H1 (cell line): Measurements from ENCODE around the gene IL9. TPM values are rescaled to one million over a fixed set of nuclear protein-coding genes. Genes with fewer than 3 reads are reported as not detected.

Source experiments
- CTCF ChIA-PET: fragments of 300-600 bp; sonication (Branson Sonifier 250); formaldehyde crosslinking; loops from one replicate; lab custom pipeline; 2021; ENCODE audit not compliant: partially characterized antibody; lab: Charles Lee
- POLR2A ChIA-PET: fragments of 300-600 bp; sonication (Branson Sonifier 250); formaldehyde crosslinking; loops from one replicate; lab custom pipeline; 2021; ENCODE audit warnings: inconsistent platforms; ENCODE audit not compliant: partially characterized antibody; lab: Charles Lee
- DNase-seq, 2 experiments: peaks; one replicate each; pipeline versions ENCODE4 v3.0.0 to v3.0.0-alpha.2; 2010 to 2022; ENCODE audit warnings: low spot score in 2 of 2, low read depth in 1 of 2, mixed read lengths in 1 of 2
- FAIRE-seq: peaks from 2 replicates; lab custom pipeline; 2011; peaks lifted over from hg19 to GRCh38; lab: Jason Lieb, UNC
- H2AFZ ChIP-seq: 2 replicates; pipeline ENCODE4 v1.8.1; 2012; ENCODE audit warnings: low read length, inconsistent platforms
- H2AK5ac ChIP-seq: 2 replicates; pipeline ENCODE4 v1.6.1; 2013; ENCODE audit warnings: low read depth, low read length
- H2BK120ac ChIP-seq: replicated peaks from 2 replicates; pipeline ENCODE3; 2013; ENCODE audit warnings: low read depth, low read length, inconsistent platforms
- H2BK12ac ChIP-seq: 2 replicates; pipeline ENCODE4 v1.6.1; 2013; ENCODE audit warnings: low read depth, low read length
- H2BK15ac ChIP-seq: 2 replicates; pipeline ENCODE4 v1.6.1; 2013; ENCODE audit warnings: low read length
- H2BK20ac ChIP-seq: 2 replicates; pipeline ENCODE4 v1.6.1; 2013; ENCODE audit warnings: low read length
- H2BK5ac ChIP-seq: 2 replicates; pipeline ENCODE4 v1.6.1; 2013; ENCODE audit warnings: low read depth, low read length
- H3K14ac ChIP-seq: 2 replicates; pipeline ENCODE4 v1.6.1; 2013; ENCODE audit warnings: inconsistent platforms; ENCODE audit not compliant: insufficient read length
- H3K18ac ChIP-seq: 2 replicates; pipeline ENCODE4 v1.6.1; 2013; ENCODE audit warnings: low read length; ENCODE audit errors: extremely low read depth
- H3K23ac ChIP-seq: 2 replicates; pipeline ENCODE4 v1.6.1; 2013; ENCODE audit warnings: inconsistent platforms; ENCODE audit not compliant: insufficient read length
- H3K23me2 ChIP-seq: 2 replicates; pipeline ENCODE4 v1.6.1; 2013; ENCODE audit warnings: low read depth, low read length
- H3K27ac ChIP-seq: 2 replicates; pipeline ENCODE4 v1.6.1; 2011; ENCODE audit warnings: low read depth, low read length, inconsistent platforms
- H3K27me3 ChIP-seq, 4 experiments: replicated peaks in 1 of 4; 1 replicate in 1 of 4; 2 replicates in 3 of 4; pipeline versions ENCODE4 v1.6.1 to v1.8.1; 2011 to 2013; ENCODE audit warnings: low read length in 3 of 4, mild to moderate bottlenecking in 3 of 4, inconsistent platforms in 2 of 4, mixed read lengths in 2 of 4, moderate library complexity in 1 of 4; ENCODE audit not compliant: control insufficient read depth in 3 of 4, insufficient read depth in 3 of 4; ENCODE audit errors: extremely low read depth in 1 of 4
- H3K36me3 ChIP-seq, 4 experiments: 2 replicates each; pipeline versions ENCODE4 v1.6.1 to v1.8.1; 2011 to 2013; ENCODE audit warnings: mild to moderate bottlenecking in 4 of 4, low read length in 3 of 4, moderate library complexity in 2 of 4, control low read depth in 1 of 4, inconsistent platforms in 1 of 4; ENCODE audit not compliant: insufficient read depth in 4 of 4, control insufficient read depth in 2 of 4
- H3K4ac ChIP-seq: replicated peaks from 2 replicates; pipeline ENCODE3; 2013; ENCODE audit warnings: low read length, low read depth, mixed read lengths, inconsistent platforms; ENCODE audit not compliant: insufficient read length
- H3K4me1 ChIP-seq, 4 experiments: replicated peaks in 1 of 4; 1 replicate in 1 of 4; 2 replicates in 3 of 4; pipeline versions ENCODE4 v1.6.1 to v1.8.1; 2011 to 2013; ENCODE audit warnings: low read length in 3 of 4, inconsistent platforms in 2 of 4, mixed read lengths in 1 of 4; ENCODE audit not compliant: insufficient read depth in 4 of 4, control insufficient read depth in 3 of 4
- H3K4me2 ChIP-seq, 2 experiments: 2 replicates each; pipeline versions ENCODE4 v1.6.1 to v1.8.1; 2011 to 2013; ENCODE audit warnings: low read depth in 2 of 2, low read length in 2 of 2, control low read depth in 1 of 2, inconsistent platforms in 1 of 2, mild to moderate bottlenecking in 1 of 2; ENCODE audit not compliant: insufficient read depth in 1 of 2
- H3K4me3 ChIP-seq, 4 experiments: fragments of 200-600, 300-600 bp in 1 of 4; sonication (generic), shearing (Covaris generic), sonication (Bioruptor Twin) in 1 of 4; 2 replicates each; pipeline versions ENCODE4 v1.5.1 to v1.8.1; 2011 to 2016; ENCODE audit warnings: low read length in 4 of 4, low read depth in 3 of 4, control low read depth in 2 of 4, inconsistent platforms in 2 of 4, mild to moderate bottlenecking in 2 of 4, mixed read lengths in 1 of 4, moderate library complexity in 1 of 4; ENCODE audit not compliant: insufficient read depth in 2 of 4; ENCODE audit errors: extremely low read depth in 1 of 4
- H3K56ac ChIP-seq: replicated peaks from 2 replicates; pipeline ENCODE3; 2013; ENCODE audit warnings: low read depth, mild to moderate bottlenecking, mixed read lengths, low read length, inconsistent platforms; ENCODE audit not compliant: insufficient read length
- H3K79me1 ChIP-seq: 2 replicates; pipeline ENCODE4 v1.6.1; 2013; ENCODE audit warnings: low read depth, low read length, control low read depth
- H3K79me2 ChIP-seq, 2 experiments: 2 replicates each; pipeline versions ENCODE4 v1.6.1 to v1.8.1; 2012 to 2013; ENCODE audit warnings: low read length in 2 of 2, mild to moderate bottlenecking in 2 of 2, inconsistent platforms in 1 of 2; ENCODE audit not compliant: insufficient read depth in 2 of 2, control insufficient read depth in 1 of 2
- H3K9ac ChIP-seq, 4 experiments: replicated peaks in 1 of 4; 1 replicate in 1 of 4; 2 replicates in 3 of 4; pipeline versions ENCODE4 v1.6.1 to v1.8.1; 2011 to 2013; ENCODE audit warnings: low read depth in 3 of 4, low read length in 3 of 4, control low read depth in 2 of 4, mild to moderate bottlenecking in 2 of 4, moderate library complexity in 2 of 4, inconsistent platforms in 1 of 4; ENCODE audit errors: extremely low read depth in 1 of 4
- H3K9me3 ChIP-seq, 2 experiments: 2 replicates each; pipeline versions ENCODE4 v1.6.1 to v1.8.1; 2012 to 2013; ENCODE audit warnings: mild to moderate bottlenecking in 2 of 2, moderate library complexity in 2 of 2, control low read depth in 1 of 2, inconsistent platforms in 1 of 2, low read depth in 1 of 2, low read length in 1 of 2, mixed read lengths in 1 of 2; ENCODE audit not compliant: insufficient read depth in 2 of 2
- H4K20me1 ChIP-seq, 2 experiments: replicated peaks in 1 of 2; 2 replicates each; pipeline versions ENCODE3 to v1.8.1; 2011 to 2013; ENCODE audit warnings: inconsistent platforms in 2 of 2, low read length in 2 of 2, mild to moderate bottlenecking in 1 of 2; ENCODE audit not compliant: insufficient read depth in 2 of 2, control insufficient read depth in 1 of 2
- H4K5ac ChIP-seq: 2 replicates; pipeline ENCODE4 v1.6.1; 2013; ENCODE audit warnings: low read length, low read depth, mixed read lengths, inconsistent platforms; ENCODE audit not compliant: insufficient read length
- H4K8ac ChIP-seq: 2 replicates; pipeline ENCODE4 v1.8.0; 2013; ENCODE audit warnings: mild to moderate bottlenecking, moderate library complexity, low read length, inconsistent platforms; ENCODE audit not compliant: insufficient read depth; ENCODE audit errors: extremely low read depth
- H4K91ac ChIP-seq: replicated peaks from 2 replicates; pipeline ENCODE3; 2013; ENCODE audit warnings: low read length, mixed read lengths, inconsistent platforms; ENCODE audit not compliant: insufficient read length
- BRCA1 ChIP-seq: IDR thresholded peaks from 2 replicates; pipeline ENCODE4 v1.6.1; 2012; ENCODE audit warnings: low read depth, low read length, improper control_type of control experiment
- EGR1 ChIP-seq: IDR thresholded peaks from 2 replicates; pipeline ENCODE4 v1.6.1; 2011; ENCODE audit warnings: low read depth, low read length, borderline replicate concordance
- HDAC6 ChIP-seq: IDR thresholded peaks from one replicate; pipeline ENCODE4 v1.7.1; 2012; ENCODE audit warnings: low read depth, mild to moderate bottlenecking, inconsistent platforms, low read length, moderate library complexity
- RAD21 ChIP-seq, 2 experiments: IDR thresholded peaks in 1 of 2; conservative IDR thresholded peaks in 1 of 2; 2 replicates each; pipeline ENCODE4 v1.6.1; 2011; ENCODE audit warnings: low read depth in 2 of 2, low read length in 2 of 2, improper control_type of control experiment in 1 of 2, inconsistent platforms in 1 of 2, mild to moderate bottlenecking in 1 of 2, moderate library complexity in 1 of 2
- SRF ChIP-seq: IDR thresholded peaks from 2 replicates; pipeline ENCODE4 v1.6.1; 2011; ENCODE audit warnings: mild to moderate bottlenecking, low read depth, low read length, moderate library complexity
- TCF12 ChIP-seq: IDR thresholded peaks from 2 replicates; pipeline ENCODE4 v1.6.1; 2011; ENCODE audit warnings: low read depth, mild to moderate bottlenecking, low read length
- ZNF274 ChIP-seq: IDR thresholded peaks from 2 replicates; pipeline ENCODE4 v1.7.0; 2012; ENCODE audit warnings: low read length, borderline replicate concordance; ENCODE audit errors: extremely low read depth
- WGBS, 2 experiments: shearing (Covaris generic) in 1 of 2; methylation state at CpG; one replicate each; pipeline versions ENCODE4 v1.1.6 to v1.1.7; 2013 to 2015; ENCODE audit warnings: low lambda C conversion rate in 2 of 2, mixed read lengths in 2 of 2, inconsistent platforms in 1 of 2, low coverage in 1 of 2, missing lambda C conversion rate in 1 of 2; ENCODE audit not compliant: insufficient replicate concordance in 2 of 2, insufficient coverage in 1 of 2, insufficient read length in 1 of 2; ENCODE audit errors: extremely low coverage in 1 of 2, missing lambda C conversion rate in 1 of 2; 5-methylcytosine and 5-hydroxymethylcytosine counted together
- polyA plus RNA-seq, 7 experiments: library from polyadenylated mRNA; depleted of rRNA in 3 of 7; stranded (reverse) in 5 of 7; unstranded in 2 of 7; fragments of >200 nt in 5 of 7; fragments of 200-250 nt in 2 of 7; gene quantifications; 1 replicate in 5 of 7; 2 replicates in 1 of 7; 4 replicates in 1 of 7; pipeline versions ENCODE4 v1.2.1 to v1.2.3, GENCODE V29; 2011 to 2013; ENCODE audit warnings: missing spikeins in 2 of 7, mixed read lengths in 2 of 7
- total RNA-seq: library from RNA; stranded (reverse); fragmentation: NEBNext Ultra II Directional; extraction: Animal tissue kit (Norgen Biotek cat#: 25700); gene quantifications from 2 replicates; pipeline ENCODE4 v1.2.1, GENCODE V29; 2021

IL9 gene
- total and polyA plus RNA-seq, 2 of the 8 experiments (the other 6 are each of a cell fraction or from before 2014, with no cell fraction given) = not detected

DNA sequence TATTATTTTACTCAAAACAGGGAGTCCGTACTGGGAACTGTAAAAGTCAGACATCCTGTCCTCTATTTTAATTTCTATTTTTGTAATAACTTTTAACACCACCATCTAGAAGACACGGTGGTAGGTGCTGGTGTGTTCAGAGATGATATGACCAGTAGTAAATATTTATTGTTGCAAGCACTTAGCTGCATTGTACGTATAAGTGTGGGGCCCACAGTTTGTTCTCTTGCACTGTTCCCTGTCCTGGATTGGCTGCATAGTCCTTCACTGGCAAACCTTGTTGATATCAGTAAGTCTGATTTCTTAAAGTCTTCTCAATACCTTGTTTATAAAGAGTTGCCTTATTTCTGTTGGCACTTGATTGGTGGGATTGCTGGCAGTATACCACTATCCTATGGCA lies 24.6 kb upstream of the IL9 start:
- Histone ChIP-seq H3K9me3 (no peaks in the 10 kb centered on the region), H3K23ac (no peak overlapping the region), H3K4ac (no peak overlapping the region), H3K79me1 (no peaks in the 10 kb centered on the region), H2BK12ac (no peak overlapping the region), H2AFZ (no peak overlapping the region), H2BK15ac (no peak overlapping the region), H3K56ac (no peak overlapping the region), H3K27me3 (no peaks in the 10 kb centered on the region; a peak in 2 of 7 replicates), H4K8ac (no peak overlapping the region), H3K36me3 (no peaks in the 10 kb centered on the region), H2BK120ac (no peak overlapping the region), H3K79me2 (no peaks in the 10 kb centered on the region), H3K23me2 (no peaks in the 10 kb centered on the region), H3K4me1 (no peaks in the 10 kb centered on the region), H3K9ac (no peak overlapping the region), H3K27ac (no peak overlapping the region), H2AK5ac (no peak overlapping the region), H4K91ac (no peak overlapping the region), H4K5ac (no peak overlapping the region), H3K14ac (no peak overlapping the region), H3K4me2 (no peak overlapping the region), H2BK5ac (no peak overlapping the region), H3K4me3 (no peak overlapping the region), H4K20me1 (no peaks in the 10 kb centered on the region), H2BK20ac (no peak overlapping the region), H3K18ac (no peak overlapping the region)
- ChIA-PET POLR2A (no interaction called here), CTCF (interaction anchor here (0.5 to 1.6 kb wide), 4 partner anchors 28 to 248 kb away, joined by 3 to 5 read pairs (median 5); no protein-coding TSS in a partner anchor)
- no peak for TF ChIP-seq ZNF274
- TF ChIP-seq SRF = no peak
- TF ChIP-seq HDAC6 = no peak
- TF ChIP-seq TCF12 = no peak
- no peak for TF ChIP-seq BRCA1
- TF ChIP-seq EGR1 = no peak
- no peak for TF ChIP-seq RAD21 (IDR thresholded peaks at IDR 0.05 in 1 of 2, conservative IDR thresholded peaks at IDR 0.05 in 1 of 2; ENCODE audit: low read depth in 2 of 2, low read length in 2 of 2)
- DNase-seq (no peak), FAIRE-seq (no peak)
- 78% methylated on average over 3 of the region's 3 CpGs; no CpG with 5 or more reads in 1 of the 2 experiments for WGBS, 2 experiments
